Stimulated activated CD4-positive, alpha-beta T cell treated with anti-CD3 and anti-CD28 coated beads, Interleukin-1b, Interleukin-23, amount 100 ng/mL, for 4 hours (primary cell): Measurements from ENCODE around the gene DHRSX.
"Not testable (repeated sequence)": the region's sequence is repeated elsewhere in the genome, so short reads cannot be mapped to it uniquely, and the experiment has no call there.

Experiments used
- DNase-seq, 2 donors: peaks; one replicate each; pipeline ENCODE4 v3.0.0-alpha.2; 2020; ENCODE audit warnings: low read depth in 2 of 2

The DHRSX gene

DNA sequence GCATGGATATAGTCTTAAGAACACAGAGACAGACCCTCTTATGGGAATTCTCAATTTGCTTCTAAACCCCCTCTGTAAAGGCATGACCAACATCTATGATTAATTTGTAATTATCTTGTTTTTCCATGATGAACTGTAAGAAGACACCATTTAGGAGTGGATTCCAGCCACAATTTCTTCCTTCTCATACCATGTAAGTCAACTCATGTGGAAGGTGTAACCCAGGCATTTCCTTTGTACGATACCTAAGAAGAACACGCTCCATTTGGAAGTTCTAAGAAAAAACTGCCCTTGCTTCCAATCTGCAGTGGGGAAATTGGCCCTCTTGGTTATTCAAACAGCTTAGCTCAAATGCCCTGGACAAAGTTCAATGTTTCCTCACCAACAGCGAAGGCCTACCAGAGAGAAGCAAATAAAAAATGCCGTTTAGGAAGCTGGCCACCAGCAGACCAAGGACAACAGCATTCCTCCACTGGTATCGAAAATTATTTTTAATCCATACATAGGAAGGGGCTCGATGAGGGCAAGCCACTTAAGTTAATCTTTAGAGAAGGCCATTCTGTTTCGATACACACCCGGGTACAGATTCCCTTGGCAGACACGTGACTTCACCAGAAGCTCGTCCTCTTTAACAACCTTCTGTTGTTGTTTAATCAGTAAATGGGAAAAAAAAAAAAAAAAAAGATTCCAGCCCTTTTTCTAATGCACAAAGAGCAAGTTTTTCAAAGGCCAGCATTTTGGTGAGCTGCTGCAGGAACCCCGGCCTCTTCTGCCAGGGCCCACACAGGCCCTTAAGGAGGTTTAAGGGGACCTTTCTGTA lies 2.6 kb downstream of the DHRSX start:
- DNase-seq: no peak

DNA sequence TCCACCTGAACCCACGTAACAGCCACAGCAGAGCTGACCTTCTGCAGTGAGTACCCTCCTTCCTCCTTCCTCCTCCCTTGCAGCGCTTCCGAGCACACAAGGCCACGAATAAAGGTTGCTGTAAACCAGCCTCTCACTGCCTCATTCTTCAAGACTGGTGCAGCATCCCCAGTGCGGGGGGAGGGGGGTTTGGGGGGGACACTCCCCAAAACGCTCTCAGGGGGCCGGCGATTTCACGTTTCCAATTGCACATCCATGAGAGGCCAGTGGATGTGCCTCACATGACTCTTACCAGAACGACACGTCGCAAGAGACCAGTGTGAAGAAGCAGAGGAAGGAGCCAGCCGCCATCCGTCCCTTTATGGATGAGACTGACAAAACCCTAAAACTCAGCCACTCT lies 5.2 kb downstream of the DHRSX start:
- DNase-seq: no peak

DNA sequence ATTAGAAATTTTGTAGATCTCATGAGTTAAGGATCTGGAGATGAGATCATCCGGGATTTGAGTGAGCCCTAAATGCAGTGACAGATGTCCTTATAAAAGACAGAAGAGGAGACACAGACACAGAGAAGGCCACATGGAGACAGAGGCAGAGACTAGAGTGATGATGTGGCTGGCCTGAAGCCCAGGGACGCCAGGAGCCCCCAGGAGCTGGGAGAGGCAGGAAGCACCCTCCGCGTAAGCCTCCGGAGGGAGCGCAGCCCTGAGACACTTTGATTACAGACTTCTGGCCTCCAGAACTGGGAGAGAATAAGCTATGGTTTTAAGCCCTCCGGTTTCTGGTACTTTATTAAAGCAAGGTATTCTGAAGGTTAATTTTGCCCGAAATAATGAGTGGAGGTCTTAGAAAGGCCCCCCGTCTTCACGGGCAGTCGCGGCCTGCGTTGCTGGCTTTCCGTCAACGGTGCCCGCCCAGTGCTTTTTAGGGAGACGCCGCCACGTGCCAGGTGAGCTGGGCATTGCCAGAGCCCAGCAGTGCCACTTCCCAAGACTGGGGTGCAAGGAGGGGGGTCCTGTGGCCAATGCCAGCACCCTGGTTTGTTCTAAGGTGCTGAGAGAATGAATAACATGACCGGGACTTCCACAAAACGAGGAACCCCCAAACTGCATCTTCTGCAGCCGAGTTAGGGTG lies 8.1 kb downstream of the DHRSX start:
- no peak for DNase-seq

DNA sequence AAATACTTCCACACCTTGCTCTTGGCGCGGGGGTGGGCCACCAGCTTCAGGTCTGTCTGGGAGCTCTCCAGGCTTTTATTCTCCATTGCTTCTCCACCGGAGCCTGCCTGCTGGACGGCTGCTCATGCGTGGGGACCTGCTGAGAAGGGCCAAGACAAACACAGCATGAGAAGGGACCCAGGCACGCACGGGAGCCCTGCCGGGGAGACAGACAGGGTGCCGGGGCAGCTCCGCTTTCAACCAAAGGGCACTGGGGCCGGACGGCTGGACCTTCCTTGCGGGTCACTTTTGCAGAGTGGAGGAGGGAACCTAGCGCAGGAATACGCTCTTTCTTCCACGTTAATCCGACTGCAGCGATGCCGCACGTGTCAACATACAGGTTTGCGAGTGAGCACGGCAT lies 10.1 kb downstream of the DHRSX start:
- no peak for DNase-seq

DNA sequence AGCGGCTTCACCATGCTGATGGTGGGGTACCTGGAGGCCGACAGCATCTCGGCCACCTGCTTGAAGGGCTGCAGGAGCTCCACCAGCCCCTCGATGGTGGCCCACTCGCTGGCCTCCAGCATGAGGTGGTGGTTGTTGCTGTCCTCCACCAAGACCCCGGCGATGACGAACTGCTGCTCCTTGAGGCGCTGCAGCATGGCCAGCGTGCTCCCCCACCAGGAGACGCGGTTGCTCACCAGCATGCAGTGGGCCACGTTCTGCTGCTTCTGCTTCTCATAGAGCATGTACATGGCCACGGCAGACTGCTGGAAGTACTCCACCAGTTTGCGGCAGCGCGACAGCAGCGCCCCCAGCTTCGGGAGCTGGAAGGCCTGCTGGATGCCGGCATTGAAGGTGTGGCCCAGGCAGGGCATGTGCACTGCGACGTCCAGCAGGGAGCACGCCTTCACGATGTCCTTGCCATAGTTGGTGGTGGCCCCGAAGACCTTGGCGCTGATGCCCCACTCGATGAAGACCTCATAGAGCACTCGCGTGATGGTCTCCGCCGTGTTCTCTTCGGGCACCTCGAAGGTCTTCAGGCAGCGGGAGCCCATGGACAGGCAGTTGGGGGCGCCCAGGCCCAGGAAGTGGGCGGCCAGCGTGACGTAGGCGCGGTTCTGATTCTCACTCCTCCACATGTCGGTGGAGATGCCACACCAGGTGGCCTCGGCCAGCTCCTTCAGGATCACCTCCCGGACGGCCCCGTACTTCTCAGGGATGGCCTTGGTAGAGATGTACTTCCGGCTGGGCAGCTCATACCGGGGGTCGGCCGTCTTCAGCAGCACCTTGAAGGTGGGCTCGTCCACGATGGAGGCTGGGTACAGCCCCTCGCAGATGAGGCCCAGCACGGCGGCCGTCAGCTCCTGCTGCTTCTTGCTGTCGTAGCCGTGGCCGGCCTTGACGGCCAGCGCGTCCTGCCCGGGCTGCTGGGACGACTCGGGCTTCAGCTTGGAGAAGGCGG lies 11.0 kb downstream of the DHRSX start:
- DNase-seq: no peak

DNA sequence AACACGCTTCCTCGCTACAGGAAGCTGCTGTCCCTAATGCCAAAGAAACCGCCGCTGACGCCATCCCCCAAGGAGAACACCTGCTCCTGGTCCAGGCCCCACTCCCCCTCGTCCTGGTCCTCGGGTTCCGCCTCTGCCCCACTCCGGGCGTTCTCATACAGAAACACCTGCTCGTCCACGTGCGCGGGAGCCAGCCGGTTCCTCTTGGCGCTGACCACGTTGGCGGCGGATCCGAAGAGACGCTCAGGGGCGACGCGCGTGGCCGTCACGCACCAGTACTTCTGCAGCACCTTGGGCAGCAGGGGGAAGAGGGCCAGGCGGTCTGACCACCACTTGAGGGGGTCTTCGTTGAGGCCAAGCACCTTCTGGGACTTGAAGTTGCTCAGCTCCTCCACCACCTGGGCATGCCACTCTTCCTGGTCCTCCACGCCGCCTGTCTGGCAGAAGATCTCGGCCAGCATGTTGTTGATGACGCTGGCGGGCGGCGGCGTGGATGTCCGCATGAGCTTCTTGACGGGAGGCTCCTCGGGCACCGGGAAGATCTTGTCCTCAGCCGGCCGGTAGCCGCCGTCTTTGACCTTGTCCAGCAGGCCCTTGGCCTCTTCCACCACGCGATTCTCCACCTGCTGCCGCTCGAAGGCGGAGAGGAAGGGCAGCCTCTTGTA lies 12.0 kb downstream of the DHRSX start:
- DNase-seq: no peak

DNA sequence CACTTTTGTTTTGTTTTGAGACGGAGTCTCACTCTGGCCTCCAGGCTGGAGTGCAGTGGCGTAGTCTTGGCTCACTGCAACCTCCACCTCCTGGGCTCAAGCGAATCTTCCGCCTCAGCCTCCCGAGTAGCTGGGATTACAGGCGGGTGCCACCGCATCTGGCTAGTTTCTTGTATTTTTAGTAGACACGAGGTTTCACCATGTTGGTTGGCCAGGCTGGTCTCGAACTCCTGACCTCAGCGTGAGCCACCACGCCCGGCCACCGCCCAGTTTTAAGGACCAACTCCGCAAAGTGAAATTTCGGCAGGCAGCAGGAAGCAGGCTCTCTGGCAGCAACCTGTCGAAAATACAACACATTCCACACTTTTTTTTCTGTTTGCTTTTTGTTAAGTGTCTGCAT lies 13.4 kb downstream of the DHRSX start:
- DNase-seq: no peak

DNA sequence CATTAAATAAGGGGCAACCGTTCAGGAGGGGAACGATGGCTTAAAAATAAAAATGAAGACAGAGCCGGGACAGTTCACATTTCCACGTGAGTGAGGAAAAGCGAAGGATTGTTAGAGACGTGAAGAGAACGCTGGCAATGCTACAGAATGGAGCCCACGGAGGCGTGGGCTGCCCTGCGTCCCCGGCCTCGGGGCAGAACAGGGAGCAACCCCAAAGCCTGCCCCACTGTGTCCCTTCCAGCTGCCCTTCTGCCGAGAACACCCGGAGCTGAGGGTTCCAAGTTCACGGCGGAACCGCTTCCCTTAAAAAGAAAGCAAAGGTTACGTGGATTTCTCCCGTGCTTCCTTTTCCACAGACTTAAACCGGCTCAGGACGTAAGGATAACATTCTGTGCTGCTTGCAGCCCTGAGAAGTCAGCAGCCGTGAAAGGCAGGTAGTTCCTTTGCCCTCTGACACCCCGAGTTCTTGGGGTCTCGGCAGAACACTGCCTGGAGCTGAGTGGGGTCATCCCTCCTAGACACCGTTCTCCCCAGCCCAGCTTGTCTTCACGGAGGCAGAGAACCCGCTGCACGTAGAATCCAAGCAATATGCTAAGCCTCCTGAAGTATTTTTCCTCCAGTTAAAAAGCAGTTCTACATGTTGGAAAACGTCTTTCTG lies 14.2 kb downstream of the DHRSX start:
- no peak for DNase-seq

DNA sequence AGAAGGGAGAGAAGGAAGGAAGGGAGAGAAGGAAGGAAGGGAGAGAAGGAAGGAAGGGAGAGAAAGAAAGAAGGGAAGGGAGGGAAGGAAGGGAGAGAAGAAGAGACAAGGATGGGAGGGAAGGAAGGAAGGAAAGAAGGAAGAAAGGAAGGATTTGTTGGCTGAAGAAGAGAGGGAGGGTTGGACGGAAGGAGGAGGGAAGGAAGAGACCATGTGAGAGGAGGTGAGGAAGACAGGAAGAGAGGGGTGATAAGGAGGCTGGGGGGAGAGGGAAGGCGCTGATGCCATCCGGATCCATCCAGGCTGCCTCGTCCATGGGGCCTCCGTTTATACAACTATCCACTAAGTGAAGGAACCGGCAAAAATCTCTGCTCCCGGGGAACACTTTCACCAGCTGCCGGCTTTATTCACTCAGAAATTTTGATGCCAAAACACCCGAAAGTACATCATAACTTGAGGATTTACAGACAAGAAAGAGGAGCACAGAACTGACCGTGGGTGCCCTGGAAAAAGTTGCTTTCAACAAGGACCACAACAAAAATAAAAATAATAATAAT lies 14.9 kb downstream of the DHRSX start:
- no peak for DNase-seq

DNA sequence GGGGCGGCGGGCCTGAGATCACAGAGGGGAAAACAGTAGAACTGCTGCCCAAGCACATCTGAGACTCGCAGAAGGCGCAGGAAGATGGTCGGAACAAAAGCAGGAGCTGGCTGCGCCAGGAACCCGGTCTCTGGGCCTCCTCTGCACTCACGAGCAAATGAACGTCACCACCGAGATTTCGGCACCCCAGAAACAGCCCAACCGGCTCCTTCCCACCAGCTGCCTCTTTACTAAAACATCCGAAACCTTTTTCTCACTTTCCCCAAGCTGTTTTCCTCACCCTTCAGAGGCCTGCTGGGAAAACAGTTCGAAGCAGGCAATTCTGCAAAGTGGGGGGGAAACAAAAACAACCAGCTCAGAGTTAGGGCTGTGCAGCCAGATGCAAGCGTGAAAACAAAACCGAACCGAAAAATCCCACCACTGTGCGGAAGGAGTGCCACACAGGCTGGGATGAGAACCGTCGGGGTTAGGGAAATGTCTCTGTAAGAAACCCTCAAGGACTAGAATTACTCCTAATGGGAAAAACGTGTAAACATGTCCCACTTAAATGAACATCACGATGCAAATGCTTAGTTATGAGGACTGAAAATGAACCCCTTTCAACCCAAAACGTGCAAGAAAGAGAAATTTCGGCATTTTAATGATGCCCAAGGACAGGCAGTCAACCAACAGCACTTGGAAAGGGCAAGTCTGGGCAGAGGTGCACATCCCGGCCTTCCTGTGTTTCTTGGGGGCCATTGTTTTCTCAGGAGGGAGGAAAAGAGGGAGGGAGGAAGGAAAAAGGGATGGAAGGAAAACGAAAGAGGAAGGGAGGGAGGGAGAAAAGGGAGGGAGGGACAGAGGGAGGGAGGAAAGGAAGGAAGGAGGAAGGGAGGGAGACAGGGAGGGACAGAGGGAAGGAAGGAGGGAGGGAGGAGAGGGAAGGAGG lies 15.8 kb downstream of the DHRSX start:
- no peak for DNase-seq

DNA sequence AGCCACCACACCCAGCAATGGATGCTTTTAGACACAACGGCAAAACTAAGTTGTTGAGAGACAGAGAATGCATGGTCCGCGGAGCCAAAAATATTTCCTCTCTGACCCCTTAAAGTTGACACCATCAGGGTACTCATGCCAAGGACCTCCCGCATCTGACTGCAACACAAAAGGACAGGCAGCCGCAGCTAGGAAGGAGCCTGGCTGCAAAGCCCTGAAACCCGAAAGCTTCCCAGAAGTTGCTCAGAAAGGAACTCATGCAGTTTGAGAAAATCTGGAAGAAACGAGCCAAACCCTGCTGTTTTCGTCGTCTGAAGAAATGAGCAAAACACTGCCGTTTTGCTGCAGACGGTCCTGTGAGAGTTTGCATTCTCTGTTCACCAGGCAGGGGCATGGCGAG lies 16.5 kb downstream of the DHRSX start:
- DNase-seq: no peak

DNA sequence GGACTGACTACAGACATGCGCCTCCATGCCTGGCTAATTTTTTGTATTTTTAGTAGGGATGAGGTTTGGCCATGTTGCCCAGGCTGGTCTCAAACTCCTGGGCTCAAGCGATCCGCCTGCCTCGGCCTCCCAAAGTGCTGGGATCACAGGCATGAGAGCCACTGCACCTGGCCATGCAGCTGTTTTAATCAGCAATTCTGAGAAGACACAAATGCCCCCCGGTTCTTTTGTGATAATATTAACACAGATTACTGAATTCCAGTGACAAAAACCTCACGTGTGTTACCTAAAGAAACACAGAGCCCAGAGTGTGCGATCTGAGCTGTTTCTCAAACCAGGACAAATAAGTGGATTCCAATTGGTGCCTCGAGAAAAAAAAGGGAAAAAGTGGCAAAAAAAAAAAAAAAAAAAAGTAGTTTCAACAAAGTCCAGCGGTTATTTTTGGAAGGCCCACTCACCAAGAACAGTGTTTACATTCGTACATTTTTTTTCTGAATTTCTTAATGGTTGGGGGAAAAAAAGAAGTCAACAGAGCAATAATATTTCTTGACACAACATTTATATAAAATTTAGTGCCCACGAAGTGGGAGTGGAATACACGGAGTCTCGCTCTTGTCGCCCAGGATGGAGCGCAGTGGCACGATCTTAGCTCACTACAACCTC lies 17.2 kb downstream of the DHRSX start:
- no peak for DNase-seq

DNA sequence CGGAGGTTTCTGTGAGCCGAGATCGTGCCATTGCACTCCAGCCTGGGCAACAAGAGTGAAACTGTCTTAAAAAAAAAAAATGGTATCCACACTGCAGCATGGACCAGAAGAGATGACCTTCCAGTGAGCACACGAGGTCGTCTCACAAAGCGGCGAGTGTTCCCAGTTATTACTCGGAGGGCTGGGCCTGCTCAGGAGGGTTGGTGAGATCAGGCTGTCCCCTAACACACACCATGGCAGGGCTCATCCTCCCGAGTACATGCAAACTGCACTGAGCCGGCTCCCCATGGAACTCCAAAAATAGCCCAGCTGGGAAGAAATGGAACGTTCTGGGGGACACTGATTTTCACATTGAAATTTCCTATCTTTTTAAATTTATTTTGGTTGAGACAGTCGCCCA lies 19.2 kb downstream of the DHRSX start:
- not testable (repeated sequence) for DNase-seq

DNA sequence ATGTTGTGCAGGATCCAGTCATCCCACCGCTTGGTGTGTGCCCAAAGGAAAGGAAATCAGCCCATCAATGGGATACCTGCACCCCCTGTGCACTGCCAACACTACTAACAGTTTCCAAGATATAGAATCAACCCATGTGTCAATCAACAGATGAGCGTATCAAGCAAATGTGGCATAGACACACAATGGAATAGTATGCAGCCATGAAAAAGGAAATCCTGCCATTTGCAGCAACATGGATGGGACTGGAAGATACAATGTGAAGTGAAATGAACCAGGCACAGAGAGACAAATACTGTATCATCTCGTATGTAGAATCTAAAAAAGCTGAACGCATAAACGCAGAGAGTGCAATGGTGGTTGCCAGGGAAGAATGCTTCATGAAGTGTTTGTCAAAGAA lies 20.8 kb downstream of the DHRSX start:
- not testable (repeated sequence) for DNase-seq

DNA sequence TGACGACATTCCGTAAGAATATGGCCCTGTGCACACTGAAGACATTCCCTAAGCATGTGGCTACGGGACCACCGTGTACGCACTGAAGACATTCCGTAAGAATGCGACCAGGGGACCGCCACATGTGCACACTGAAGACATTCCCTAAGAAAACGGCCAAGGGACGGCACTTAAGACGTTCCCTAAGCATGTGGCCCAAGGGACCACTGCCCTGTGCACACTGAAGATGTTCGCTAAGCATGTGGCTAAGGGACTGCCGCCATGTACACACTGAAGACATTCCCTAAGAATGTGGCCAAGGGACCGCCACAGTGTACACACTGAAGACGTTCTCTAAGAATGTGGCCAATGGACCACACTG lies 21.4 kb downstream of the DHRSX start:
- DNase-seq: no peak

DNA sequence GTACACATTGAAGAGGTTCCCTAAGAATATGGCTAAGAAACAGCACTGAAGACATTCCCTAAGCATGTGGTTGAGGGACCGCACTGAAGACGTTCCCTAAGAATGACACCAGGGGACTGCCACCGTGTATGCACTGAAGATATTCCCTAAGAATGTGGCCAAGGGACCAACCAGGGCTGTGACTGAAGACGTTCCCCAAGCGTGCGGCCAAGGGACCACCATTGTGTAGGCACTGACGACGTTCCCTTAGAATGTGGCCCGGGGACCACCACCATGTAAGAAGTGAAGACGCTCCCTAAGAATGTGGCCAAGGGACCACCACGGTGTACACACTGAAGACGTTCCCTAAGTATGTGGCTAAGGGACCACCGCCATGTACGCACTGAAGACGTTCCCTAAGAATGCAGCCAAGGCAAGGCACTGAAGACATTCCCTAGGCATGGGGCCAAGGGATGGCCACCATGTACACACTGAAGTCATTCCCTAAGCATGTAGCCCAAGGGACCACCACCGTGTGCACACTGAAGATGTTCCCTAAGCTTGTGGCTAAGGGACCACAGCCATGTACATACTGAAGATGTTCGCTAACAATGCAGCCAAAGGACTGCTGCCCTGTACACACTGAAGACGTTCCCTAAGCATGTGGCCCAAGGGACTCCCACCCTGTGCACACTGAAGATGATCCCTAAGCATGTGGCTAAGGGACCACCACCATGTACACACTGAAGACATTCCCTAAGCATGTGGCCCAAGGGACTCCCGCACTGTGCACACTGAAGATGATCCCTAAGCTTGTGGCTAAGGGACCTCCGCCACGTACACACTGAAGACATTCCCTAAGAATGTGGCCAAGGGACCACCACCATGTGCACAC lies 22.0 kb downstream of the DHRSX start:
- no peak for DNase-seq

DNA sequence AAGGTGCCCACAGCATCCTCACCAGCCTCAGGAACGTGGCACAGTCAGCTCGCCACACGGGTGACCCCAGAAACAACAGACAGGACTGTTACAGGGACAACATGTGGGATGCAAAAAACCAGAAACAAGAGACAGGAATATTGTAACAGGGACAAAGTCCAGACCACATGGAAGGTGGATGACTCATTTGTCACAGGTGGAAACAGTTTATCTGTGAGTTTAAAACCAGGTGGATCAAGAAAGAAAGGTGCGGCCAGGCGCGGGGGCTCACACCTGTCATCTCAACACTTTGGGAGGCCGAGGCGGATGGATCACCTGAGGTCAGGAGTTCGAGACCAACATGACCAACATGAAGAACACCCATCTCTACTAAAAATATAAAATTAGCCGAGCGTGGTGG lies 23.5 kb downstream of the DHRSX start:
- DNase-seq: not testable (repeated sequence)
